ENCODE data around the gene DHX8.
"Not testable (repeated sequence)": the region's sequence is repeated elsewhere in the genome, so short reads cannot be mapped to it uniquely, and the experiment has no call there.

DHX8 gene

GRCh38 chr17:43462569-43462968 lies 21.2 kb upstream of the DHX8 start:
- DNase-seq (ENCODE audit: low read depth) = not testable (repeated sequence)

GRCh38 chr17:43463241-43463640 lies 20.5 kb upstream of the DHX8 start:
- DNase-seq (ENCODE audit: low read depth) = no peak

GRCh38 chr17:43464046-43464445 lies 19.7 kb upstream of the DHX8 start:
- no peak for DNase-seq (ENCODE audit: low read depth)

- no peak for DNase-seq (ENCODE audit: low read depth)
These were observed 18.7 kb upstream of the DHX8 start for GRCh38 chr17:43465049-43465448.

- DNase-seq (ENCODE audit: low read depth) = no peak
These were observed 15.7 kb upstream of the DHX8 start for GRCh38 chr17:43467981-43468581.

- no peak for DNase-seq (ENCODE audit: low read depth)
These were observed 15.1 kb upstream of the DHX8 start for GRCh38 chr17:43468691-43469139.

- DNase-seq (ENCODE audit: low read depth) = no peak
These were observed 14.6 kb upstream of the DHX8 start for GRCh38 chr17:43469145-43469544.

GRCh38 chr17:43471585-43472160 lies 12.1 kb upstream of the DHX8 start:
- no peak for DNase-seq (ENCODE audit: low read depth)

GRCh38 chr17:43475494-43476089 lies 8.2 kb upstream of the DHX8 start:
- no peak for DNase-seq (ENCODE audit: low read depth)

GRCh38 chr17:43476306-43476705 lies 7.5 kb upstream of the DHX8 start:
- not testable (repeated sequence) for DNase-seq (ENCODE audit: low read depth)

GRCh38 chr17:43477832-43478634 lies 5.7 kb upstream of the DHX8 start:
- DNase-seq (ENCODE audit: low read depth) = no peak

- no peak for DNase-seq (ENCODE audit: low read depth)
These were observed 3.8 kb upstream of the DHX8 start for GRCh38 chr17:43479948-43480347.

- no peak for DNase-seq (ENCODE audit: low read depth)
These were observed 1.4 kb upstream of the DHX8 start for GRCh38 chr17:43482103-43483012.

- DNase-seq (ENCODE audit: low read depth) = no peak
These were observed 6.8 kb downstream of the DHX8 start for GRCh38 chr17:43490621-43491020.

- DNase-seq (ENCODE audit: low read depth) = not testable (repeated sequence)
These were observed 25.7 kb downstream of the DHX8 start for GRCh38 chr17:43509440-43509839.

GRCh38 chr17:43511199-43511598 lies 27.4 kb downstream of the DHX8 start:
- DNase-seq (ENCODE audit: low read depth) = not testable (repeated sequence)

- no peak for DNase-seq (ENCODE audit: low read depth)
These were observed 31.9 kb downstream of the DHX8 start for GRCh38 chr17:43515656-43516055.

- no peak for DNase-seq (ENCODE audit: low read depth)
These were observed 33.4 kb downstream of the DHX8 start for GRCh38 chr17:43517161-43517560.

GRCh38 chr17:43517615-43518386 lies 34.0 kb downstream of the DHX8 start:
- no peak for DNase-seq (ENCODE audit: low read depth)

- DNase-seq (ENCODE audit: low read depth) = no peak
These were observed 37.6 kb downstream of the DHX8 start for GRCh38 chr17:43521389-43521788.

Measured in CMK (cell line).